ENCODE results near the gene PRPF40B.

PRPF40B gene

DNA sequence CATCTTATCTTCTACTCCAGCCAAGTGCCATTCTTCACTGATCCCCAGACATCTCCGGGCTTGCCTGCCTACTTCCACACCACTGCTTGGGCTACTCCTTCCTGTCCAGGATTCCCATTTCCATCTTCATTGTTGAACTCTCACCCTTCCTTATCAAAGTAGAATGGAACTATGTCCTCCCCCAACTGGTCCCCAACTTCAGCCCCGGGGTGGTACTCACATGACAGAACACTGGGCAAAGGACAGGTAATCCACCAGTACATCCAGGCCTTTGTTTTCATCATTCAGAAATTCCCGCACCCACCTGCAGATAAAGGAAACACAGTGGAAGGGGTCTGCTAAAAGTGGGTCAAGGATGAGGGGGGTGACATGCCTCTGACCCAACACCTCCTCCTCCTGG lies 38.4 kb downstream of the PRPF40B start:
- no peak for DNase-seq

DNA sequence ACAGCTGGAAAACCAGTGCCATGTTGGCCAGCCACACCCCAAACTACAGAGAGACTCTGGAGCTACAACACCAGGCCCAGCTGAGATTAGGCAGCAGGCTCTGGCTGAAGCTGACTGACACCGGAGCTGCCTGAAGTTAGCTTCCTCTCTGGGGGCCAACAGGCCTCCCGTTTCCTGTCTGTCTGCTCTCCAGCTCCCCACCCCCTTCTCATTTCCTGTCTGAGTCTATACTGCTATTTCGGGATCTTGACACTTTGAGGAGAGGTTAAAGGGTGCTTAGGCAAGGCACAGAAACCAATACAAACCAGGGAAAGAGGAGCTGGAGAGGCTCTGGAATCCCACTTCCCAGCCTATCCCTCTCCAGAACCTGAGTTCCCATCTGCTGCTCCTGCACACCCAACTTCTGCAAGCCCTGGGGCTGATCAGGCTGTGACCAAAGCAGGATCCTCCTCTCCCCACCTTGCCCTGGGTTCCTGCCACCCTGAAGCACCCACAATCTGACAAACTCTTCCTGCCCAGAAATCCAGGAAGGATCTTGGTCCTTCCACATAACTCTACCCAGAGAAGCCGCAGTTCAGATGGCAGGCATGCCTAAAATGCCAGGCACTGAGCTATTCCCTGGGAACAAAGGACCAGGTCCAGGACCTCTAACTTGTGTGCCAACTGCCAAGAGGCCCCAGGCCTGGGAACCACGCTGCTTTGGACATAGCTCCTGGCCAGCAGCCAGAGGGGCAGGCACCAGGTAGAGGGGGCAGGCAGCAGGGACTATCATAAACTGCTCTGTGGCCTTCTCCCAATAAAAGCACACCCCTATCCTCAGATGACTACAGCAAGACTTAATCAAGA lies 39.9 kb downstream of the PRPF40B start:
- peak; percentile 99 for DNase-seq

DNA sequence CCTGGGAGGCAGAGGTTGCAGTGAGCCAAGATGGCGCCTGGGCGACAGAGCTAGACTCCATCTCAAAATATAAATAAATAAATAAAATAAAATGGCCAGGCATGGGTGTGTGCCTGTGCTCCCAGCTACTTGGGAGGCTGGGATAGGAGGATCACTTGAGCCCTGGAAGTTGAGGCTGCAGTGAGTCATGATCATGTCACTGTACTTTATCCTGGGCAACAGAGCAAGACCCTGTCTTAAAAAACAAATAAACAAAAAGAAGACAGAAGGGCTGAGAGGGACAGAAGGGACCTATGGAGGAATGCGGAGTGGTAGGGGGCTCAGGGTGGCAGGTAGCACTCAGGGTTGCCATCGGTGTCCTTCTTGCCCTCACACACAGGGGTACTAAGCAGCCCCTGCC lies 40.8 kb downstream of the PRPF40B start:
- no peak for DNase-seq

DNA sequence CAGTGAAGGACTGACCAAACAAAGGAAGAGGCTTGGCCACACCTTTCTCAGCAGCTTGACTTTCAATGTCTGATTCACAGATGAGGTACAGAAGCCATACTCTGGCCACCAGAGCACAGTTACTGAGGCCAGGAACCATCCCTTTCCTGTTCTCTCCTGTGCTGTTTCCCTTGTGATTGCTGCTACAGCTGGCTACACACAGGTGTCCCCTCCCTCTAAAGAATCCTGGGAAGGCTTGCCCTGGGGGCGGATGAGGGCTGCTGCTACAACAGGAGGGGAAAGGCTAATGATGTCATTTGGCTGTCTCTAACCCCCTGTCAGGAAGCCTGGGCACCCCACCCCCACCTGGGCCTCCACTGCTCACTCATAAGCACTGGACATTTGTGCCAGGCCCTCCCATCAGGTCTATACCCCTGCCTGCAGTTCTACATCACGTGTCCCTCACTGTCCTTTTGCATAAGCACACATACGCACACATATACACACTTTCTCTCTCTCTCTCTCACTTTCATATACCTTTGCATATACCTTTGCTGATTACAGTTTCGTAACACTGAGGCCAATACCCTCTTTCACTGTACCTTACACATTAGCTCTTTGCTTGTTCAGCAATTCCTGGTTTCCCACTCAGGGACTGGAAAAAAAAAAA lies 41.4 kb downstream of the PRPF40B start:
- no peak for DNase-seq

DNA sequence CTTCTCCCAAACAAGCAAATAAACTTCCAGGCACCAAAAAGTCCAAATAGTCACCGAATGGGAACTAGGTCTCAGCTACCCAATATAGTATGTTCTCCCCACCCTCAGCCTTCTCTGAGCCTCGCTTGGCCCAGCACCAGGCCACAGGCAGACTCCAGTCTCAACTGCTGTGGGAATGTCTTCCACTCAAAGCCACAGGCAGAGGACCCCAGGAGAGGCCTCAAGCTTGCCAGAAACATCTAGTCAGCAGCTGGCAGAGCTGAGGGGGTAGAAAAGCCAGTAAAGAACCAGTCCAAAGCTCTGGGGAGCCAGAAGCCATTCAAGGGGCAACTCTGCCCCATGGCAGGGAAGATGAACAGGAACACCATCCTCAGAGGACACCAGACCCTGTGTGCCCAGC lies 42.0 kb downstream of the PRPF40B start:
- DNase-seq: no peak

GRCh38 chr12:49666176-49666575 lies 42.8 kb downstream of the PRPF40B start:
- no peak for DNase-seq

DNA sequence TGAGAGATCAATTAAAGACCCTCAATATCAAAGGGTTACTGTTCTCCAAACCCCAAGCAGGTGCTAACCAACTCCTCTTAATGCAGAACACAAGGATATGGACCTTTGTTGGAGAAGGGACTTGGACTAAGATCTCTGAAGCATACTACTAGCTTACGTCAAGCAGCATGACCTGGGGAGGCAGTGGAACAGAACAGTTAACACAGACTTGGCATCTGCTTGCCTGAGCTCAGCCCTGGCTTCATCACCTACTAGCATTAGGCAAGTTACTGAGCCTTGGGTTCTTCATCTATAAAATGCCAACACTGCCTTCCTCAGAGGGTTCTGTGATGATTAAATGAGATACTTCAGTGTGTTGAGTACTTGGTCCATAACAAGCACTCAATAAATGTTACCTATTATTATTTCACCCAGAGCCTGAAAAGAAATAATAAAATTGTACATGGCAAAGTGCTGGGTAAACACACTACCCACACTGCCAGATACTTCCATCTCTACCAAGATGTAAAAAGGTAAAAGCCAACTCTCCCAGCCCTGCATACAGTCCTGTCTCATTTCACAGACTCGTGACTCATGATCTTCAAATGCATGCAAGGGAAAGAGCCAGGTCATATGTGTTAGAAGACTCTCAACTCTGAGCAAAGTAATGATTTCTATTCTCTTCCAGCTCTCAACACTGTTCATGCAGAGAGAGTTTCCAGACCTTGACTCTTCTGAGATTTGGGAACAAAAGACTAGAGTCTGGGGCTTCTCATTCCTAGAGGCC lies 44.1 kb downstream of the PRPF40B start:
- no peak for DNase-seq

DNA sequence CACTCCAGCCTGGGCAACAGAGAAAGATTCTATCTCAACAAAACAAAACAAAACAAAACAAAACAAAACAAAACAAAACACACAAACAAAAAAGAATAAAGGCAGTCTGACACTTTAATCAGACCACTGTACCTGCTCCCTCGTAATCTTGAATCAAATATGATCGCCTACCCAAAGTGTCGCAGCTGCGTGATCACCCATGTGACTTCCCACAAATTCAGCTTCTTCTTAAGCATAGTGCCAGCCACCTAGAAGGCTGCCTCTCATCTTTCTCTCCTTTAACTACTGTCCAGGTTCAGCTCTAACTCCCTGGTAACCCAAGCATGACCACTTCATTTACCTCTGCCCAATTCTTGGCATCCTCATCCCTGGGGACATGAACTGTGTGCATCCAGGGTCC lies 46.4 kb downstream of the PRPF40B start:
- DNase-seq: no peak

DNA sequence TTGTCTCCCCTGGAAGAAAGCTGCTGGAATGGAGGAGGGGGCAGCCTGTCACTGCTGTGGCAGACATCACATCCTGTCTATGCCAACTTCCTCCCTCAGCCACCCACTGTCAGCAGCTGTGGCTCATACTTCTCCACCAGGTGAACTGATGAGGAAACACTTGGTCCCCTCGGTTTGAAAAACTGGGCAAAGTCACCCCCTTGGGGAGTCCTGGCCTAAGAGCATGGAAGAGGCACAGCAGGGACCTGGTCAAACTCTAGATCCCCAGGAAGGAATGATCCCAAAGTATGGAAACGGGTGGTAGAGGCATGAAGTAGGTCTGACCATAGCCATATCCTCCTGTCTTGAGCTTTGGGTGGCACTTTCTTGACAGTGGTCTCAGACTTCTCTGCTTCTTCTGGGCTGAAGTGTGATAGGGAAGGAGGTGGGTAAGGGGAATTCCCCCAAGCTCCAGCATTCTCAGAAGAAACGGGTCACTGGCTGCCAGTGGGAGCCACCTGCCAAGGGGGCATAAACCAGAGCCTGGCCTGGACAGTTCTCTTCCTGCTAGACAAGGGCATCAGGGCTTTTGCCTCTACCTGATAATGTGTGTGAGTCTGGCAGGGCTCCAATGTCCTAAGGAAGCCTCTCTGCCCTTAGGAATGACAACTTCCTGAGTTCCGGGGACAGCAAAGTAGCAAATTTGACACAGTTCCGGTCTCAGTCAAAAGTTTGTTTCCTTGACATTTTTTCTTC lies 47.8 kb downstream of the PRPF40B start:
- DNase-seq: peak in 1 of 2 experiments; percentile 18

GRCh38 chr12:49672301-49673217 lies 49.2 kb downstream of the PRPF40B start:
- DNase-seq: no peak

GRCh38 chr12:49673446-49674317 lies 50.3 kb downstream of the PRPF40B start:
- no peak for DNase-seq

DNA sequence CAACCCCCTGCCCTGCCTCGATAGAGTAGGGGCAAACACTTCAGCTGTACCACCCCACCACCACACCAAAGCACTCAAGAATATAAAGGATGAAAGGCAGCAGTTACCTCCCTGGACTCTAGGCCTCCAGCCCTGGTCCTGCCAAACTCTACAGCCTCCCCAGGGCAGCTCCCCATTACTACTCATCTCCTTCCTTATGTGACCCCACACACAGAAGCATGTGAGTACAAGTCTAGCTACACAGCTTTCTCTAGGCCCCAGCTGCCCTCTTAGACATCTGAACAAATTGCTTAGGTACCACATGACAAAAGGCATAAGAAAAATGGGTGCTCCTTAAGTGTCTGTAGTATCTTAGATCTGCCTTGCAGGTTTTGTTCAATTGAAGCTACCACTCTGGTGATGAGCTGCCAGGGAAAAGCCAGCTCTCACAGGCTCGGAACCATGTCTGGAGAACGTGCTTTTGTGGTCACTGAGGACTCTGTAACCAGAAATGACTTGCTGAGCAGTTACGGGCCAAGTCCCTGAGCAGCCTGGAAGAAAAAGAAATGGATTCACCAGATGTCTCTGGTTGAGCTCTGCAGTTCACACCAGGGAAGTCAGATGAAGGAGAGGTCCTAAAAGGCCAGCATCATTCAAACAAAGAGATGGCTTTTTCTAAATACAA lies 51.1 kb downstream of the PRPF40B start:
- no peak for DNase-seq

- no peak for DNase-seq
Observed at GRCh38 chr12:49675137-49675536, 51.8 kb downstream of the PRPF40B start.

- DNase-seq: no peak
Observed at GRCh38 chr12:49678711-49679110, 55.4 kb downstream of the PRPF40B start.

- no peak for DNase-seq
Observed at GRCh38 chr12:49680075-49680474, 56.7 kb downstream of the PRPF40B start.

DNA sequence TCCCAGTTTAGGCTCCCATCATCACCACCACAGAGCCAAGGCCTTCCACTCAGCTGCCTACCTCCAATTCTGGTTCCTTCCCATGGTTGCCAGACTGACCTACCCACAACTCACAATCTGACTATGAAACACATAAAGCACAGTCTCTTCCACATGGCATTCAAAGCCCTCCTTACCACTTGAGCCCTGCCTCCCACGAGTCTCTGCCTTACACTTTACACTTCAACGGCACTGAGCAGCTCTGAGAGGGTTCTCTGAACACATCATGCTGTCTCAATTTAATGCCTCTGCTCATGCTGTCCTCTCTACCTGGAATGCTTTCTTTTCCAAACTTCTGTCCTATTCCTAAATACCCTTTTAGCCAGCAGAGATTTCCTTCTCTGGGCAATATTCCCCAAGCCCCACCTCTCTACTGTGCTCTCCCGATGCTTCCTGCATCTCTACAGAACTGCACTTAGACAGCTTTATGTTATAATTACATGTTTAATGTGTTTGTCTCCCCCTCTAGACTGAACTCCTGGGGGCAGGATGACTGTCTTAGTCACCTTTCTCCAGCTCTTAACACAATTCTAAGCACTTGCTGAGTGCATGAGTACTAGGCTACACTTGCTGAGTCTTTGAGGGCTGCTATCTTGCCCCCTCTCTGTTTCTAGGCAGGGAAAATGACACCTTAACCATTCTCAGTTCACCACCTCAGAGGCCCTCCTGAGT lies 60.4 kb downstream of the PRPF40B start:
- no peak for DNase-seq

- no peak for DNase-seq
Observed at GRCh38 chr12:49684310-49684854, 61.0 kb downstream of the PRPF40B start.

GRCh38 chr12:49687941-49688340 lies 64.6 kb downstream of the PRPF40B start:
- DNase-seq: no peak

GRCh38 chr12:49689237-49689636 lies 65.9 kb downstream of the PRPF40B start:
- no peak for DNase-seq

All from Kasumi-1 (cell line).